PC-3 (cell line): ENCODE results near the gene ITGA1.

ENCODE experiments used
- CTCF ChIP-seq: fragments of 300-600 bp; sonication (generic); conservative IDR thresholded peaks from 2 replicates; pipeline ENCODE4 v1.5.1; 2017; ENCODE audit warnings: antibody characterized with exemption, low read depth, mild to moderate bottlenecking, low read length
- EZH2 ChIP-seq: fragments of 300-600 bp; sonication (generic); IDR thresholded peaks from one replicate; pipeline ENCODE4 v1.6.1; 2017; ENCODE audit warnings: antibody characterized with exemption, mild to moderate bottlenecking, low read length; ENCODE audit not compliant: unreplicated experiment

- TF ChIP-seq CTCF = no peak
- no peak for TF ChIP-seq EZH2
Observed at GRCh38 chr5:52896534-52897237, 109.0 kb downstream of the ITGA1 start.
